Suppressor macrophage (primary cell): Measurements from ENCODE around the gene MPZL2.

Experiments used
- DNase-seq, 4 experiments: peaks; one replicate each; pipeline ENCODE4 v3.0.0-alpha.2; 2020 to 2022

The MPZL2 gene

GRCh38 chr11:118240999-118241763, 22.9 kb downstream of the MPZL2 start:
- DNase-seq: peak; percentile 55 to 84 (median 73)

- peak in 2 of 4 experiments; percentile 50 to 51 for DNase-seq
Measured at GRCh38 chr11:118239509-118240205, 24.4 kb downstream of the MPZL2 start.

GRCh38 chr11:118238929-118239328, 25.2 kb downstream of the MPZL2 start:
- DNase-seq: peak; percentile 22 to 57 (median 43)

DNA sequence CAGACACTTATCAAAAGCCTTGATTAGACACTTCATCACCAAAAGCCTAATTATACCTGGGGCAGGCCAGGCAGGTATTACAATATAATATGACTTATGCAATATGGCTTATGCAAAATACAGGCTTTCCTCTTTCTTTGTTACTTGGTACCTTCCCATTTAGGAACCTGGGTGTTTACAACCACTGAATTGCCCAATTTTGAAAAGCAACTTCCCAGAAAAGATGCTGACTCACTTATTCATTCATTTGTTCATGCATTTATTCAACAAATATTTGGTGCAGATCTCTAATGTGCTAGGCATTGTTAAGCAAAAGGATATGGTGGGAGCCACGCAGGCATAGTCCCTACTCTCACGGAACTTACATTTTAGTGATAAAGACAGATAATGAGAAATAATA, 25.7 kb downstream of the MPZL2 start:
- DNase-seq: peak in 3 of 4 experiments; percentile 15 to 72 (median 64)

DNA sequence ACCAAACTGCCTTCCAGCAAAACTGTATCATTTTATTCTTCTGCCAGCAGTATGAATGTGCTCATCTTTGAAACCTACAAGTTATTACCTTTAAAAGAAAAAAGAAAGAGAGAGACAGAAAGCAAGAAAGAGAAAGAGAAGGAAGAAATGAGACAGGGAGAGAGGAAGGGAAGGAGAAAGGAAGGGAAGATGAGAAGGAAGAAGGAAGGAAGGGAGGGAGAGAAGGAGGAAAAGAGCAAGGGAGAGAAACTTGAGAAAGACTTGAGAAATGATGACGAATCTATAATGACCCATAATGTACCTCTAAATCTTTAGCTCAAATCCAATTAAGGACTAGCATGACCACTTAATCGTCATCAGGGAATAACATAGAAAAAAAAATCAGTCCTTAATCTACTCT, 27.9 kb downstream of the MPZL2 start:
- no peak for DNase-seq

GRCh38 chr11:118234833-118235232, 29.3 kb downstream of the MPZL2 start:
- DNase-seq: no peak

DNA sequence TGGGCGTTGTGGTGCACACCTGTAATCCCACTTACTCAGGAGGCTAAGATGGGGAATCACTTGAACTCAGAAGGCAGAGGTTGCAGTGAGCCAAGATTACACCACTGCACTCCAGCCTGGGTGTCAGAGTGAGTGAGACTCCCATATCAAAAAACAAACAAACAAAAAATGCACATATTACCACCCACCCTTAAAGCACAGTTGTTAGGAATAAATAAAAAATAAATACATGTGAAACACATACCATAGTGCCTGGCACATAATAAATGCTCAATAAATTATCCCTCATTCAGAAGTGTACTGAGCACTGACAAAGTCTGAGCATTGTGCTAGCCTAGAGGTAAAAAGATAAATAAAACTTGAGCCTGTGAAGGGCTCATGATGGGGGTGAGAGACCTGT, 30.2 kb downstream of the MPZL2 start:
- no peak for DNase-seq

GRCh38 chr11:118233377-118233776, 30.7 kb downstream of the MPZL2 start:
- no peak for DNase-seq

GRCh38 chr11:118232659-118233058, 31.4 kb downstream of the MPZL2 start:
- no peak for DNase-seq

GRCh38 chr11:118231461-118231860, 32.6 kb downstream of the MPZL2 start:
- DNase-seq: peak in 2 of 4 experiments; percentile 23 to 36

GRCh38 chr11:118230088-118230487, 34.0 kb downstream of the MPZL2 start:
- DNase-seq: no peak

- DNase-seq: peak in 2 of 4 experiments; percentile 68 to 72
Measured at GRCh38 chr11:118229274-118229847, 34.7 kb downstream of the MPZL2 start.

- DNase-seq: peak in 2 of 4 experiments; percentile 90
Measured at GRCh38 chr11:118227865-118228785, 36.0 kb downstream of the MPZL2 start.

- peak in 3 of 4 experiments; percentile 33 to 37 (median 35) for DNase-seq
Measured at GRCh38 chr11:118226781-118227180, 37.3 kb downstream of the MPZL2 start.

DNA sequence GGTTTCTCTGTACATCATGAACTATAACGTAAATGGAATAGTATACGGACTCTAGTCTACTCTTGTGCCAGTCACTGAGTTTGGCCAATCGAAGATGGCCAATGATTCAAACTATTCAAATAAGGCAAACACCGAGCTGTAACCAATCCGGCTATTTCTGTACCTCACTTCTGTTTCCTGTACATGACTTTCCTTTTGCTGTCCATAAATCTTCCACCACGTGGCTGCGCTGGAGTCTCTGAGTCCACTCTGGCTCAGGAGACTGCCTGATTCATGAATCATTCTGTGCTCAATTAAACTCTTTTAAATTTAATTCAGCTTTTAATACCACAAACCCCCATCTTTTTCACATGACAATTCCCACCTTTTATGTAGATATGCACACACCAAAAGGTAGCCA, 37.8 kb downstream of the MPZL2 start:
- DNase-seq: peak; percentile 57 to 75 (median 66)

DNA sequence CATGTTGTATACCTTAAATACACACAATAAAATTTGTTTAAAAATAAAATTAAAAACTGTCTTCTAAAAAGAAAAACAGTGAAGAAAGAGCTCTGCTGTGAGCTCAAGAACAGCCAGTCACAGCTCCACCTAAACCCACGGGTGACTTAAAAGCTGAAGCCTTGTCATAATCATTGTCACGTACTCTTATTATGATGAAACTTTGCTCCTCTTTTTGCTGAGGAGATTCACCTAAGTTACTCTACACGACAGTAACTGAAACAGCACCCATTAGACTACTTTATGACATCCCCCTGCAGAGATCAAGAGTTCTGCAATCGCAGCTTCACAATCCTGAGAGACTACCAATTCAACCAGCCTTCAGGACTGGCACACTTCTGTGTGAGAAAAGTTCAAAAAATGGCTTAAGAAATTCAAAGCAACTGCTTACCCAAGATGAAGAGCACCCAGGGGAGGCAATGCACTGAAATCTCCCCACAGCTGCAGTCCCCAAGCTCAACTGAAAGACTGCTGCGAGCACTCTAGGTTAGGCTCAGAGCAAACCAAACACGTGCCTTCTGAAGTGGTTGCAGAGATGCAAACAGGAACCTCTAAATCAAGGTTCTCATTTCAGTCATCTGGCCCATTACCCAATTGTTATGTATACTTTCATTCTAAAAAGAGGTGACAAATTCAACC, 39.4 kb downstream of the MPZL2 start, which contains the start of gene JAML:
Gene JAML, minus strand, starts transcription at position 501 of the 678 bp plus-strand sequence. CDS start 10,145 bp downstream, outside the sequence.
- DNase-seq: peak; percentile 67 to 81 (median 77)

DNA sequence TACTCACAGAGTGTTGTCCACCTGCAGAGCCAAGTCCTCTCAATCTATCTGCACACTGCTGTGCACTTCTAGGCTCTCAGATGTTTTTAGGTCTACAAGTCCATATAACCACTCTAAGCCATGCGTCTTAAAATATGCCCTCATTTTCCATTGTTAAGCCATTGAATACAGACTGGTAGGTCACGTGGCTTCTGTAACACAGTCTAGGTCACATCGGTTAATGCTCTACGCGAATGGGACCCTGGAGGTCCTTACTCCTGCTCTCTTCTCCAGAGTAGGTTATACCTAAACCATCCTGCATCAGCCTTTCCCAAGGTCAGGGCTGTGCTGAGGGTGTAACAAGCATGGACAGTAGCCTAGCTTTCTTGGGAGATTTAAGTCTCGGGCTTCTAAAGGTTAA, 40.1 kb downstream of the MPZL2 start:
- peak in 1 of 4 experiments; percentile 10 for DNase-seq

DNA sequence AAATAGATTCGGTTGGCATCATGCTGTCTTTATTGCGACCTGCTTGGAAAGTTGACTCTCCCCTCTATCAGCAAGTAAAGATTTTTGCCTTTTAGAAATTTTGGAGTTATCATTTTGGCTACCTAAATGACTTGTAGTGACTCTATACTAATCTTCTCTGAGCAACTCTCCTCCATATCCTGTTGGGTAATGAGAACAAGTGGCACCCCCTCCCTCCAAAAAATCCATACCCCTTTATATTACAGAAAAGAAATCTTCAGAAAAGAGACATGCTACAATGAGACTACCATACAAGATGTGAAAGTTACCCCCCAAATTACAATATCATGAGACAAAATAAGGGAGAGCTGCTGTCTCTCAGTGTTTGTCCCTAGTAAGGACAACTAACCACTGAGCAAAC, 40.5 kb downstream of the MPZL2 start:
- peak in 1 of 4 experiments; percentile 5 for DNase-seq

DNA sequence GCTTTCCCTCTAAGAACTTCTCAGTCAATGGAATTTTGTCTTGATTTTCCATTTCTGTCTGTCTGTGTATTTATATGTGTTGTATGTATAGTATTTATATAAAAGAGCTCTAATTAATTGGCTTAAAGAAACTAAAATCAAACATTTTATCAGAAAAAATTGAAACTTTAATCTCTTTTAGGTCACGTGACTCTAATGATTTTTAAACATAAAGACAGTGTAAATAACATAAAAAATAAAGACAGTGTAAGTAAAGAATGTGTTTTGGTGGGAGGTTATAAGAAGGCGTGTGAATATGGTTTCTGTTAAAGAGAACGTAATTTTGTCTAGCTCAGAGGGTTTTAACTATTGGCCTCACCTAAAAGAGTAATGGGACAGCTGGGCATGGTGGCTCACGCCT, 41.7 kb downstream of the MPZL2 start:
- no peak for DNase-seq

DNA sequence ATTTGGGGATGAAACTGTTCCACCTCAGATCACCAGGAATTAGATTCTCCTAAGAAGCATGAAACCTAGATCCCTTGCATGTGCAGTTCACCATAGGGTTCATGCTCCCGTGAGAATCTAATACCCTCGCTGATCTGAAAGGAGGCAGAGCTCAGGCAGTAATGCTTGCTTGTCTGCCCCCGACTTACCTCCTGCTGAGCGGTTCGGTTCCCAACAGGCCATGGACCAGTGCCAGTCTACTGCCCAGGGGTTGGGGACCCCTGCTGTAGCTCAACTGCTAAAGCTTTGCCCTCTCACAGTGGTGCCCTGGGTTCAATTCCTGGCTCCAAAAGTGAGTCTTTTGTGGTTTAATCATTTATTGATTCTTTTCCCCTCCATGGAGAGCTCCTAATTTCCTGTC, 42.7 kb downstream of the MPZL2 start:
- DNase-seq: no peak

GRCh38 chr11:118219732-118220131, 44.4 kb downstream of the MPZL2 start:
- DNase-seq: peak in 1 of 4 experiments; percentile 29

DNA sequence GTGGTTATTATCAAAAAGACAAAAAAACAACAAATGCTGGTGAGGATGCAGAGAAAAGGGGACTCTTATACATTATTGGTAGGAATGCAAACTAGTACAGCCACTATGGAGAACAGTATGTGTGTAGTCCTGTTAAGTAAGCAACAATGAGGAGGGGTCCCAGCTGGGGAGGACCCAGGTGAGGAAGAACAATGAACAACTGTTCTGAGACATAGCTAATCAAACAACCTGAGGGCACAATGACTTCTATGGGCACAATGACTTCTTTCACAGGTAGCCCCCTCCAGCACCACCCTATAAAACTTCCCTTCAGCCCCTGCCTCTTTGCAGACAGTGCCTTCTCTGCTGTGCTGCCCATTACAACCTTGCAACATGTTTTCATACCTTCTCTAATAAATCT, 44.9 kb downstream of the MPZL2 start:
- no peak for DNase-seq
